Measurements from ENCODE around the gene CDV3.

- TF ChIP-seq CTCF (IDR thresholded peaks at IDR 0.05; ENCODE audit: borderline replicate concordance, extremely low read depth, low read length, poor library complexity, severe bottlenecking) (no peak), EZH2 (IDR thresholded peaks at IDR 0.05; ENCODE audit: borderline replicate concordance, low read depth, low read length, severe bottlenecking) (no peak)
Observed at GRCh38 chr3:133532951-133533350, 40.5 kb upstream of the CDV3 start.
